Measurements from ENCODE around the gene LIPC. TPM values are rescaled to one million over a fixed set of nuclear protein-coding genes. Genes with fewer than 3 reads are reported as not detected.

LIPC gene
- total RNA-seq, 4 donors from 2014 or later, result 0.81 to 4.6 (median 1.8) TPM

GRCh38 chr15:58520936-58521292, 89.1 kb downstream of the LIPC start:
- 85 to 87% methylated on average over 4 of the region's 4 CpGs for WGBS, 2 donors
- no peak for DNase-seq
- H3K27ac ChIP-seq, result peak overlapping the region in 2 of 3 donors; percentile 43 to 47

GRCh38 chr15:58521293-58521991, 89.7 kb downstream of the LIPC start:
- peaks cover 11 to 37% of the 10 kb centered on the region in 2 donors for H3K4me1 ChIP-seq
- no peaks in the 10 kb centered on the region for H3K36me3 ChIP-seq
- 67 to 68% methylated on average over 13 of the region's 13 CpGs for WGBS, 2 donors
- TF ChIP-seq POLR2A (IDR thresholded peaks at IDR 0.05) (no peak), CTCF (IDR thresholded peaks at IDR 0.05) (no peak)
- H3K9me3 ChIP-seq, result no peaks in the 10 kb centered on the region
- peak; percentile 64 to 69 for DNase-seq
- peak overlapping the region; percentile 9 to 47 (median 43) for H3K27ac ChIP-seq
- no peaks in the 10 kb centered on the region for H3K27me3 ChIP-seq
- intact Hi-C loops (cut with DNase I), result loop anchor here (10.0 kb wide), 1 partner anchor 47 kb away; no protein-coding TSS in a partner anchor
- no peak overlapping the region for H3K4me3 ChIP-seq (replicated peaks in 1 of 3)

More at GRCh38 chr15:58520936-58521292, 89.1 kb downstream of the LIPC start:
- Histone ChIP-seq H3K27me3 (no peaks in the 10 kb centered on the region), H3K4me1 (peaks cover 11 to 35% of the 10 kb centered on the region in 2 donors), H3K9me3 (no peaks in the 10 kb centered on the region), H3K36me3 (no peaks in the 10 kb centered on the region), H3K4me3 (replicated peaks in 1 of 3) (no peak overlapping the region)
- TF ChIP-seq POLR2A (IDR thresholded peaks at IDR 0.05) (no peak), CTCF (IDR thresholded peaks at IDR 0.05) (no peak)
- intact Hi-C loops (cut with DNase I), result loop anchor here (10.0 kb wide), 1 partner anchor 46 kb away; no protein-coding TSS in a partner anchor

GRCh38 chr15:58522391-58522790, 90.6 kb downstream of the LIPC start:
- TF ChIP-seq POLR2A (IDR thresholded peaks at IDR 0.05), result no peak
- no peak for TF ChIP-seq CTCF (IDR thresholded peaks at IDR 0.05)
- peak; percentile 56 to 69 for DNase-seq
- H3K27me3 ChIP-seq, result no peaks in the 10 kb centered on the region
- intact Hi-C loops (cut with DNase I), result loop anchor here (10.0 kb wide), 1 partner anchor 48 kb away; no protein-coding TSS in a partner anchor
- no peaks in the 10 kb centered on the region for H3K9me3 ChIP-seq
- H3K4me3 ChIP-seq (replicated peaks in 1 of 3), result no peak overlapping the region
- peak overlapping the region; percentile 9 to 47 (median 43) for H3K27ac ChIP-seq
- H3K4me1 ChIP-seq, result peaks cover 12 to 41% of the 10 kb centered on the region in 2 donors
- no peaks in the 10 kb centered on the region for H3K36me3 ChIP-seq
- 60 to 66% methylated on average over 9 of the region's 9 CpGs for WGBS, 2 donors

DNA sequence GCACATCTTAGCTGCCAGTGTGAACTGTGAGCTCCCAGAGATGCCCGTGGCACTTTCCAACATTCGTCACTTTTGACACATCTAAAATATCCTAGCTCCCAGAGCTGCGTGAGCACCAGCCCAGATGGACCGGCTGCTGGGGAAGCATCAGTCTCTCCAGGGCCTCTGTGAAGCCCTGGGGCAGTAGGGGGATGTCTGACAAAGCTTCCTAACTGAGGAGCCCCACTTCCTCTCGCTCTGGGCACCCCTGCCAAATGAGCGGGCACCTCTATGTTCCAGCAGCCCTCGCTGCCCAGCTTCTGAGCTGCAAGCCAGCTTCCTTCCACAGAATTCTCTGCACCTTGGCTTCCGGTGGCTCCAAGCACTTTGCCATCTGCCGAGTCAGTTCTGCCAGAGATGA, 91.1 kb downstream of the LIPC start:
- H3K4me3 ChIP-seq (replicated peaks in 1 of 3), result no peak overlapping the region
- no peaks in the 10 kb centered on the region for H3K9me3 ChIP-seq
- H3K27me3 ChIP-seq, result no peaks in the 10 kb centered on the region
- TF ChIP-seq POLR2A (IDR thresholded peaks at IDR 0.05) (no peak), CTCF (IDR thresholded peaks at IDR 0.05) (no peak)
- intact Hi-C loops (cut with DNase I), result loop anchor here (10.0 kb wide), 1 partner anchor 48 kb away; no protein-coding TSS in a partner anchor
- peak overlapping the region in 2 of 3 donors; percentile 13 to 47 for H3K27ac ChIP-seq
- no peaks in the 10 kb centered on the region for H3K36me3 ChIP-seq
- WGBS, 2 donors, result 85 to 87% methylated on average over 4 to 9 of the region's 9 CpGs
- DNase-seq, result no peak
- peaks cover 17 to 45% of the 10 kb centered on the region in 2 donors for H3K4me1 ChIP-seq

GRCh38 chr15:58523634-58524033, 91.8 kb downstream of the LIPC start:
- Histone ChIP-seq H3K4me3 (replicated peaks in 1 of 3) (no peak overlapping the region), H3K36me3 (no peaks in the 10 kb centered on the region), H3K4me1 (peaks cover 22 to 52% of the 10 kb centered on the region in 2 donors), H3K27ac (peak overlapping the region in 1 of 3 donors; percentile 47), H3K9me3 (no peaks in the 10 kb centered on the region), H3K27me3 (no peaks in the 10 kb centered on the region)
- DNase-seq, result peak; percentile 35 to 43
- 77 to 78% methylated on average over 5 of the region's 5 CpGs for WGBS, 2 donors
- intact Hi-C loops (cut with DNase I), result loop anchor here (10.0 kb wide), 1 partner anchor 49 kb away; no protein-coding TSS in a partner anchor
- TF ChIP-seq POLR2A (IDR thresholded peaks at IDR 0.05) (no peak), CTCF (IDR thresholded peaks at IDR 0.05) (no peak)

All from thyroid gland (tissue), 4 donors.